HepG2 (cell line): ENCODE data around the gene DNAJC5. TPM values are rescaled to one million over a fixed set of nuclear protein-coding genes. Genes with fewer than 3 reads are reported as not detected.

ENCODE experiments used
- KDM5A ChIP-seq: fragments of 200-600 bp; sonication (generic); IDR thresholded peaks from 2 replicates; pipeline ENCODE4 v1.7.0; 2018; ENCODE audit warnings: antibody characterized with exemption, mild to moderate bottlenecking, low read length, borderline replicate concordance
- NAIF1 ChIP-seq: sonication (generic); formaldehyde crosslinking; IDR thresholded peaks from 2 replicates; pipeline ENCODE4 v1.5.0; 2020; ENCODE audit warnings: mild to moderate bottlenecking, missing genetic modification reagents, borderline replicate concordance
- PAF1 ChIP-seq: IDR thresholded peaks from 2 replicates; pipeline ENCODE4 v1.6.1; 2016; ENCODE audit warnings: missing genetic modification reagents, missing compliant biosample characterization
- SNAPC2 ChIP-seq: sonication (generic); formaldehyde crosslinking; IDR thresholded peaks from 2 replicates; pipeline ENCODE4 v1.8.1; 2022; ENCODE audit warnings: mild to moderate bottlenecking, missing genetic modification reagents
- SP5 ChIP-seq: IDR thresholded peaks from 2 replicates; pipeline ENCODE4 v1.6.1; 2016; ENCODE audit warnings: low read depth, borderline replicate concordance
- ZBTB21 ChIP-seq: sonication (generic); formaldehyde crosslinking; IDR thresholded peaks from 2 replicates; pipeline ENCODE4 v1.4.0; 2020; ENCODE audit warnings: missing genetic modification reagents
- ZFP90 ChIP-seq: sonication (generic); formaldehyde crosslinking; IDR thresholded peaks from 2 replicates; pipeline ENCODE4 v1.8.0; 2022; ENCODE audit warnings: missing genetic modification reagents, mild to moderate bottlenecking, inconsistent platforms, borderline replicate concordance
- ZNF569 ChIP-seq: sonication (generic); formaldehyde crosslinking; IDR thresholded peaks from 2 replicates; pipeline ENCODE4 v1.5.0; 2020; ENCODE audit warnings: mild to moderate bottlenecking, missing genetic modification reagents, moderate library complexity, borderline replicate concordance
- polyA plus RNA-seq, 8 experiments: library from polyadenylated mRNA; depleted of rRNA in 3 of 8; stranded (reverse) in 7 of 8; unstranded in 1 of 8; fragments of >200 nt; fragmentation: Illumina TruSeq in 4 of 8; extraction: Trizol in 4 of 8; gene quantifications; 2 replicates each; pipeline versions ENCODE4 v1.2.1 to v1.2.3, GENCODE V29; 2011 to 2016; ENCODE audit warnings: low read depth in 4 of 8, missing spikeins in 1 of 8, mixed read lengths in 1 of 8; ENCODE audit not compliant: insufficient read depth in 1 of 8
- total RNA-seq, 5 experiments: library from RNA; depleted of rRNA; stranded (reverse); fragments of >200 nt; fragmentation: Illumina TruSeq; extraction: Trizol; gene quantifications; 2 replicates each; pipeline ENCODE4 v1.2.3, GENCODE V29; 2016; ENCODE audit warnings: low read depth in 1 of 5
- TF ChIP-seq, protein P1 (sequence below): sonication (generic); formaldehyde crosslinking; IDR thresholded peaks from 2 replicates; pipeline ENCODE4 v1.5.0; 2020; ENCODE audit warnings: mild to moderate bottlenecking, missing genetic modification reagents
- TF ChIP-seq, protein P2 (sequence below), 2 experiments: sonication (generic) in 1 of 2; formaldehyde crosslinking in 1 of 2; IDR thresholded peaks; 2 replicates each; pipeline versions ENCODE4 v1.6.1 to v1.9.0; 2014 to 2022; ENCODE audit warnings: antibody characterized with exemption in 1 of 2, borderline replicate concordance in 1 of 2, inconsistent platforms in 1 of 2, low read depth in 1 of 2, missing genetic modification reagents in 1 of 2
- TF ChIP-seq, protein P3 (sequence below): sonication (generic); formaldehyde crosslinking; IDR thresholded peaks from 2 replicates; pipeline ENCODE4 v1.5.1; 2020; ENCODE audit warnings: mild to moderate bottlenecking, missing genetic modification reagents
- TF ChIP-seq, protein P4 (sequence below): sonication (generic); formaldehyde crosslinking; IDR thresholded peaks from 2 replicates; pipeline ENCODE4 v1.4.0; 2020; ENCODE audit warnings: mild to moderate bottlenecking, missing genetic modification reagents, borderline replicate concordance
- TF ChIP-seq, protein P5 (sequence below): IDR thresholded peaks from 2 replicates; pipeline ENCODE4 v1.6.1; 2012; ENCODE audit warnings: low read length, improper control_type of control experiment

The DNAJC5 gene
- total and polyA plus RNA-seq, 2 of the 13 experiments (the other 11 are each of a cell fraction or from before 2014, with no cell fraction given) = 42.8 to 64.5 TPM

DNA sequence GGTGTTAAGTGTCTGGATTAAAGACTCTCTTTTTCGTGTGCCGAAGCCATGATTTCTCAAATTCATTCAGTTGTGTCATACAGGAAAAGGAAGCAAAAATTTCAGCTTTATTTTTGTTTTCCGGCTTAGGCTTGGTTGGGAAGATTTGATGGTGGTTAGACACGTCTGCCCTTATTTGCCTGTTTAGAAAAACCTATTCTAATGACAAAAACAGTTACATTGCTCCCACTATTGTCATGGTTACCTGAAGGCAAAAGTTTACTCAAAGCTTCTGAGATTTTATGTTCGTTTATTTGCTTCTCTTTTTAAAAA is 982 bp downstream of the DNAJC5 start (continued):
- TF ChIP-seq SNAPC2 (CRISPR knock-in tag) (no peak), ZBTB21 (CRISPR knock-in tag) (no peak), ZFP90 (no peak), NAIF1 (CRISPR knock-in tag) (0 out of 2 replicates have a peak, but pooled peaks have one; percentile 54), ZNF569 (CRISPR knock-in tag) (no peak), SP5 (CRISPR knock-in tag) (no peak), KDM5A (0 out of 2 replicates have a peak, but pooled peaks have one; percentile 26), PAF1 (CRISPR knock-in tag) (no peak)
- TF ChIP-seq, protein P1, sequence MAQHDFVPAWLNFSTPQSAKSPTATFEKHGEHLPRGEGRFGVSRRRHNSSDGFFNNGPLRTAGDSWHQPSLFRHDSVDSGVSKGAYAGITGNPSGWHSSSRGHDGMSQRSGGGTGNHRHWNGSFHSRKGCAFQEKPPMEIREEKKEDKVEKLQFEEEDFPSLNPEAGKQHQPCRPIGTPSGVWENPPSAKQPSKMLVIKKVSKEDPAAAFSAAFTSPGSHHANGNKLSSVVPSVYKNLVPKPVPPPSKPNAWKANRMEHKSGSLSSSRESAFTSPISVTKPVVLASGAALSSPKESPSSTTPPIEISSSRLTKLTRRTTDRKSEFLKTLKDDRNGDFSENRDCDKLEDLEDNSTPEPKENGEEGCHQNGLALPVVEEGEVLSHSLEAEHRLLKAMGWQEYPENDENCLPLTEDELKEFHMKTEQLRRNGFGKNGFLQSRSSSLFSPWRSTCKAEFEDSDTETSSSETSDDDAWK (CRISPR knock-in tag) = no peak
- TF ChIP-seq, protein P2, sequence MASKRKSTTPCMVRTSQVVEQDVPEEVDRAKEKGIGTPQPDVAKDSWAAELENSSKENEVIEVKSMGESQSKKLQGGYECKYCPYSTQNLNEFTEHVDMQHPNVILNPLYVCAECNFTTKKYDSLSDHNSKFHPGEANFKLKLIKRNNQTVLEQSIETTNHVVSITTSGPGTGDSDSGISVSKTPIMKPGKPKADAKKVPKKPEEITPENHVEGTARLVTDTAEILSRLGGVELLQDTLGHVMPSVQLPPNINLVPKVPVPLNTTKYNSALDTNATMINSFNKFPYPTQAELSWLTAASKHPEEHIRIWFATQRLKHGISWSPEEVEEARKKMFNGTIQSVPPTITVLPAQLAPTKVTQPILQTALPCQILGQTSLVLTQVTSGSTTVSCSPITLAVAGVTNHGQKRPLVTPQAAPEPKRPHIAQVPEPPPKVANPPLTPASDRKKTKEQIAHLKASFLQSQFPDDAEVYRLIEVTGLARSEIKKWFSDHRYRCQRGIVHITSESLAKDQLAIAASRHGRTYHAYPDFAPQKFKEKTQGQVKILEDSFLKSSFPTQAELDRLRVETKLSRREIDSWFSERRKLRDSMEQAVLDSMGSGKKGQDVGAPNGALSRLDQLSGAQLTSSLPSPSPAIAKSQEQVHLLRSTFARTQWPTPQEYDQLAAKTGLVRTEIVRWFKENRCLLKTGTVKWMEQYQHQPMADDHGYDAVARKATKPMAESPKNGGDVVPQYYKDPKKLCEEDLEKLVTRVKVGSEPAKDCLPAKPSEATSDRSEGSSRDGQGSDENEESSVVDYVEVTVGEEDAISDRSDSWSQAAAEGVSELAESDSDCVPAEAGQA (IDR thresholded peaks at IDR 0.05; ENCODE audit: low read depth) = no peak
- TF ChIP-seq, protein P2 (CRISPR knock-in tag; IDR thresholded peaks at IDR 0.05; ENCODE audit: borderline replicate concordance) = 0 out of 2 replicates have a peak, but pooled peaks have one; percentile 51
- TF ChIP-seq, protein P3, sequence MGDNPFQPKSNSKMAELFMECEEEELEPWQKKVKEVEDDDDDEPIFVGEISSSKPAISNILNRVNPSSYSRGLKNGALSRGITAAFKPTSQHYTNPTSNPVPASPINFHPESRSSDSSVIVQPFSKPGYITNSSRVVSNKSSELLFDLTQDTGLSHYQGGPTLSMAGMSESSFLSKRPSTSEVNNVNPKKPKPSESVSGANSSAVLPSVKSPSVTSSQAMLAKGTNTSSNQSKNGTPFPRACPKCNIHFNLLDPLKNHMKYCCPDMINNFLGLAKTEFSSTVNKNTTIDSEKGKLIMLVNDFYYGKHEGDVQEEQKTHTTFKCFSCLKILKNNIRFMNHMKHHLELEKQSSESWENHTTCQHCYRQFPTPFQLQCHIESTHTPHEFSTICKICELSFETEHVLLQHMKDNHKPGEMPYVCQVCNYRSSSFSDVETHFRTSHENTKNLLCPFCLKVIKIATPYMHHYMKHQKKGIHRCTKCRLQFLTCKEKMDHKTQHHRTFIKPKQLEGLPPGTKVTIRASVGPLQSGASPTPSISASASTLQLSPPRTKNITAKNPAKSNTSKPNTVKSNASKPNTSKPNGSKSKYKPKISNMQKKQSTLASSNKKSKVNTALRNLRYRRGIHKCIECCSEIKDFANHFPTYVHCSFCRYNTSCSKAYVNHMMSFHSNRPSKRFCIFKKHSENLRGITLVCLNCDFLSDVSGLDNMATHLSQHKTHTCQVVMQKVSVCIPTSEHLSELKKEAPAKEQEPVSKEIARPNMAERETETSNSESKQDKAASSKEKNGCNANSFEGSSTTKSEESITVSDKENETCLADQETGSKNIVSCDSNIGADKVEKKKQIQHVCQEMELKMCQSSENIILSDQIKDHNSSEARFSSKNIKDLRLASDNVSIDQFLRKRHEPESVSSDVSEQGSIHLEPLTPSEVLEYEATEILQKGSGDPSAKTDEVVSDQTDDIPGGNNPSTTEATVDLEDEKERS (CRISPR knock-in tag) = no peak
- TF ChIP-seq, protein P4, sequence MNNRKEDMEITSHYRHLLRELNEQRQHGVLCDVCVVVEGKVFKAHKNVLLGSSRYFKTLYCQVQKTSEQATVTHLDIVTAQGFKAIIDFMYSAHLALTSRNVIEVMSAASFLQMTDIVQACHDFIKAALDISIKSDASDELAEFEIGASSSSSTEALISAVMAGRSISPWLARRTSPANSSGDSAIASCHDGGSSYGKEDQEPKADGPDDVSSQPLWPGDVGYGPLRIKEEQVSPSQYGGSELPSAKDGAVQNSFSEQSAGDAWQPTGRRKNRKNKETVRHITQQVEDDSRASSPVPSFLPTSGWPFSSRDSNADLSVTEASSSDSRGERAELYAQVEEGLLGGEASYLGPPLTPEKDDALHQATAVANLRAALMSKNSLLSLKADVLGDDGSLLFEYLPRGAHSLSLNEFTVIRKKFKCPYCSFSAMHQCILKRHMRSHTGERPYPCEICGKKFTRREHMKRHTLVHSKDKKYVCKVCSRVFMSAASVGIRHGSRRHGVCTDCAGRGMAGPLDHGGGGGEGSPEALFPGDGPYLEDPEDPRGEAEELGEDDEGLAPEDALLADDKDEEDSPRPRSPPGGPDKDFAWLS = no peak
- TF ChIP-seq, protein P5, sequence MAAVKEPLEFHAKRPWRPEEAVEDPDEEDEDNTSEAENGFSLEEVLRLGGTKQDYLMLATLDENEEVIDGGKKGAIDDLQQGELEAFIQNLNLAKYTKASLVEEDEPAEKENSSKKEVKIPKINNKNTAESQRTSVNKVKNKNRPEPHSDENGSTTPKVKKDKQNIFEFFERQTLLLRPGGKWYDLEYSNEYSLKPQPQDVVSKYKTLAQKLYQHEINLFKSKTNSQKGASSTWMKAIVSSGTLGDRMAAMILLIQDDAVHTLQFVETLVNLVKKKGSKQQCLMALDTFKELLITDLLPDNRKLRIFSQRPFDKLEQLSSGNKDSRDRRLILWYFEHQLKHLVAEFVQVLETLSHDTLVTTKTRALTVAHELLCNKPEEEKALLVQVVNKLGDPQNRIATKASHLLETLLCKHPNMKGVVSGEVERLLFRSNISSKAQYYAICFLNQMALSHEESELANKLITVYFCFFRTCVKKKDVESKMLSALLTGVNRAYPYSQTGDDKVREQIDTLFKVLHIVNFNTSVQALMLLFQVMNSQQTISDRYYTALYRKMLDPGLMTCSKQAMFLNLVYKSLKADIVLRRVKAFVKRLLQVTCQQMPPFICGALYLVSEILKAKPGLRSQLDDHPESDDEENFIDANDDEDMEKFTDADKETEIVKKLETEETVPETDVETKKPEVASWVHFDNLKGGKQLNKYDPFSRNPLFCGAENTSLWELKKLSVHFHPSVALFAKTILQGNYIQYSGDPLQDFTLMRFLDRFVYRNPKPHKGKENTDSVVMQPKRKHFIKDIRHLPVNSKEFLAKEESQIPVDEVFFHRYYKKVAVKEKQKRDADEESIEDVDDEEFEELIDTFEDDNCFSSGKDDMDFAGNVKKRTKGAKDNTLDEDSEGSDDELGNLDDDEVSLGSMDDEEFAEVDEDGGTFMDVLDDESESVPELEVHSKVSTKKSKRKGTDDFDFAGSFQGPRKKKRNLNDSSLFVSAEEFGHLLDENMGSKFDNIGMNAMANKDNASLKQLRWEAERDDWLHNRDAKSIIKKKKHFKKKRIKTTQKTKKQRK = no peak
